Stimulated activated CD8-positive, alpha-beta memory T cell treated with anti-CD3 and anti-CD28 coated beads, Interleukin-4, amount 100 ng/mL, for 4 hours (primary cell): ENCODE measurements around the gene CENATAC.
"Not testable (repeated sequence)": the region's sequence is repeated elsewhere in the genome, so short reads cannot be mapped to it uniquely, and the experiment has no call there.

ENCODE experiments used
- DNase-seq, 2 donors: peaks; one replicate each; pipeline ENCODE4 v3.0.0-alpha.2; 2020; ENCODE audit warnings: low read depth in 2 of 2, low spot score in 1 of 2

The CENATAC gene

DNA sequence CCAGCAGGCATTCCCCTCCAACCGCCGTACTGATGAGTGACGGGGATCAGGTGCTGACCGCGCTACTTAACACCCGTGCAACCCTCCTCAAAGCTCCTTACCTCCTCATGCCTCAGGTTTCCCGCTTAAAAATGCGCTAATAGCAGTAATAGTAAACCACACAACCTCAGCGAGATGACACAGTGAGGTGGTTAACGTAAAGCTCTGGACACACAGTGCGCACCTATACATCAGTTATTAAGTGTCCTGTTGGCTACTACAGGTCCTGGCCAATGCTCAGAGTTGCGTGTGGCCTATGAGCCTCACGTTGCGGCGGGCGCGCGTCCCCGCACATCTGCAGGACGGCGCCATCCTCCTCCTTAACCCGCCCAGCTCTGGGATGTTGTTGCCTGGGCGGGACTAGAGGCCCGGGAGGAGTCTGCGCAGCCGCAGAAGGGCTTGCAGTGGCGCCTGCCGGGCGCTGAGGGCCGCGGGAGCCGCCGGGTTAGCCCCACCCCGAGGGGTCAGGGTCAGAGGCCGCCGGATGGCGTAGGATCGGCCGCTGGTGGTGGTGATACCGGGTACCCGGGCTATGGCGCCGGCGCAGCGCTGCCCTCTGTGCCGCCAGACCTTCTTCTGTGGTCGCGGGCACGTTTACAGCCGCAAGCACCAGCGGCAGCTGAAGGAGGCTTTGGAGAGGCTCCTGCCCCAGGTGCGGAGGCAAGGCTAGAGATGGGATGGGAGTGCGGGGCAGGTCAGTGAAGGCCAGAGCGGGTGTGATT lies at the start of gene CENATAC:
Gene CENATAC, plus strand, starts transcription at position 512 of the 761 bp plus-strand sequence. Its CDS starts 60 bp downstream, at position 572.
- DNase-seq = peak; percentile 87 to 89

DNA sequence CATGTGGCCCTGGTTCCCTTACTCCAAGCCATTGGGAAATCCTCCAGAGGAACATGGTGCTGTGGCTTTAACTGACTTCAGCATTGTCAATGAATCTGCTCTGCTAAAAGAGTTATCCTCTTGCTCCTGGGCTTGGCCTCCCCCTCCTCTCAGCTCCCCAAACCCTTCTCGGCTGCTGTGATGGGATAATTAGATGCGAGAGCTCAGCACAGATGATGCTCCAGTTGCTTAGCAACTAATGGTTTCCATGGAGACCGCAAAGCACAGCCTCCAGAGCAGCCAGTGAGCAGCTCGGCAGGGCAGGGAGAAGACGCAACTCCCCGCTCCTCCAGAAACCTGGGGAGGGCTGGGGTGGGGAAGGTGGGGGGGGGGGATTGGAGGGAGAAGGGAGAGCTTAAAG lies 44.7 kb upstream of the CENATAC start:
- DNase-seq = no peak

DNA sequence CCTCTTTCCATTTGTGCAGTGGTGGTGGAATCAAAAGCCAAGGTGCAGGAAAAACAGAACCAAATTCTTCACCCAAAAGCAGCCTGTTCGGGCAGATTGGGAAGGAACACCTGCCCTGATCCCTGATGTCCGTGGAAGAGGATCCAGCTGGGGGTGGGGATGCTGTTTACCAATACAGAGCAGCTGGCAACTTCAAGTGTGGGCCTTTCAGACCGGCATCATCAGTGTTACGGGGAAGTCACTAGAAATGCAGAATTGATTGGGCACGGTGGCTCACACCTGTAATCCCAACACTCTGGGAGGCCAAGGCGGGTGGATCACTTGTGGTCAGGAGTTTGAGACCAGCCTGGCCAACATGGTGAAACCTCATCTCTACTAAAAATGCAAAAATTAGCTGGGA lies 44.0 kb upstream of the CENATAC start:
- not testable (repeated sequence) for DNase-seq

- DNase-seq = peak; percentile 62 to 83
Measured at GRCh38 chr11:118956094-118956846, 41.7 kb upstream of the CENATAC start, which contains the start of gene UPK2. Gene UPK2, plus strand, starts transcription at chr11:118956298. Its CDS starts 53 bp downstream, at chr11:118956351.

- DNase-seq = no peak
Measured at GRCh38 chr11:118956847-118957469, 41.0 kb upstream of the CENATAC start.

- no peak for DNase-seq
Measured at GRCh38 chr11:118957549-118957948, 40.4 kb upstream of the CENATAC start.

- no peak for DNase-seq
Measured at GRCh38 chr11:118957968-118958367, 40.0 kb upstream of the CENATAC start.

DNA sequence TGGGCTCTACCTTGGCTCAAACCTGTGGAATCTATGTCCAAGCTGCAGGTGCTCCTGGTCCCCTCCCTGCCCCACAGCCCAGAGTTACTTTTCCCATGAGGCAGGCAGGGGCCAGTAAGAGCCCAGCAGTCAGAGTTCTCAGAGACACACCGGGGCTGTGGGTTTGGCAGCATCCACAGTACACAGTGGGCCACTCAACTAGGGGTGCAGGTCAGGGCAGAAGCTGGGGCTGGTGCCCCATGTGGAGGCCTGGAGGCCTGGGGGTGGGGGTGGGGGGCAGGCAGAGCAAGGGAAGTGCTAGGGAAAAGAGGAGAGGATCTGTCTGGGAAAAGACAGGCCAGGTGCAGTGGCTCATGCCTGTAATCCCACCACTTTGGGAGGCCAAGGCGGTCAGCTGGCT lies 39.4 kb upstream of the CENATAC start:
- DNase-seq = no peak

DNA sequence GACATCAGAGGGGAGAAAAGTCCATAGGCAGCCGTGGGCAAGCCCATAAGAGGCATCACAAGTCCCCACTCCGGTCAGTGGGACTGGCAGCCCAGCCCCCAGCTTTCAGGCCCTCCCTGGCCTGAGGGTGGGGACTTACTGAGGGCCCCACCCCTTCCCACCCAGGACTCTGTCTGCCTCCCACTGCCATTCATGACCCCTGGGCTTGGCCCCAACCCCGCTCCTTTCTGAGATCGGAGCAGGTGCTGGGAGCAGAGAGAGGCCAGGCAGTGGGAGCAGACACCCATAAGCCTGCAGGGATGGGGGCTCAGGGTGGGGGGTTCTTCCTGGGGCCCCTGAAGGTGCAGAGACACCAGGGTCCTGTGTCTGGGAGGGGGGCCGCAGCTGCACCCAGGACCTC lies 36.7 kb upstream of the CENATAC start:
- no peak for DNase-seq

DNA sequence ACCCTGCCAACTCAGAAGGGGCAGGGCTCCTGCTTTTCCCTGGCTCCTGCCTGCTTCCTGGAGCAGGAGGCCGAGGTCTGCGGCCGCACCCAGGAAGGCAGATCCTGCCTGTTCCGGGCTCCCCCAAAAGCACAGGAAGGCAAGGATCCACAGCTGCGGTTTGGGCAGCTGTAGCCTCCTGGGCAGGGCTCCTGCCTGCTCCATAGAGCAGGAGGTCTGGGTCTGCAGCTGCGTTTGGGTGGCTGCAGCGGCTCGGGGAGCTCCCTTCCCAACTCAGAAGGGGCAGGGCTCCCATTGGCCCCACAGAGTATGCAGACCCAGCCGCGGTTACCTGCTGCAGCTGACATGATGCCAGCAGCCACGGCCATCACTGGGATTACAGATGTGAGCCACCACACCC lies 36.3 kb upstream of the CENATAC start:
- DNase-seq = no peak

- not testable (repeated sequence) for DNase-seq
Measured at GRCh38 chr11:118969508-118969907, 28.4 kb upstream of the CENATAC start.

DNA sequence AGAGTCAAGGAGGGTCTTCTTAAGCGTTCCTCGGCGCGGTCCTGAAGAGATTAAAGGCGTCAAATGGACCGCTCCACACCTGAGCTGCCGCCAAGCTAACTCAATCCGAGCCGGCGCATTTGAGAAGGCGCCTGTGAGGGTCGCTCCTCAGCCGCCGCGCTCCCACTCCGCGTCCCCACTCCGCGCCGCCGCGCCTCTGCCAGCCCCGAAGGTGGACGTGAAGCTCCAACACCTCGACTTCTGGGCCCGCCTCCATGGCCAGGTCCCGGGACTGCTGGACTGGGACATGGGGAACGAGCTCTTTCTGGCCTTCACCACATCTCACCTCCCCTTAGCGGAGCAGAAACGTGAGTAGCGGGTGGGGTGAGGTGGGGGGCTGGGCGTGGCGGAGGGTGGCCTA lies 26.3 kb upstream of the CENATAC start, which contains the start of gene FOXR1:
Gene FOXR1, plus strand, starts transcription at position 116 of the 400 bp plus-strand sequence. Its CDS starts 171 bp downstream, at position 287.
- no peak for DNase-seq

- no peak for DNase-seq
Measured at GRCh38 chr11:118973985-118974384, 24.0 kb upstream of the CENATAC start.

- DNase-seq = no peak
Measured at GRCh38 chr11:118975771-118976709, 21.9 kb upstream of the CENATAC start.

DNA sequence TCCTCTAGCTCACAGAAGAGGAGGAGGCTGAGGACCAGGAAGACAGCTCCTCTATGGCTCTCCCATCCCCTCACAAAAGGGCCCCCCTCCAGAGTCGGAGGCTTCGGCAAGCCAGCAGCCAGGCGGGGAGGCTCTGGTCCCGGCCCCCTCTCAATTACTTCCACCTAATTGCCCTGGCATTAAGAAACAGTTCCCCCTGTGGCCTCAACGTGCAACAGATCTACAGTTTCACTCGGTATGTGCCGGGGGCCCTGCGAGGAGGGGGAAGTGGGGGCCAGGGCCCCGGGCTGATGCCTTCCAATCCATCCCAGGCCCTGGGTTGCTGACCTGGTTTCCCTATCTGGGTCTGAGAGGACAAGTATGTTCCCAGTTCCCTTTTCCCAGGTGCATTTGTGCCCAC lies 18.5 kb upstream of the CENATAC start:
- DNase-seq = no peak

DNA sequence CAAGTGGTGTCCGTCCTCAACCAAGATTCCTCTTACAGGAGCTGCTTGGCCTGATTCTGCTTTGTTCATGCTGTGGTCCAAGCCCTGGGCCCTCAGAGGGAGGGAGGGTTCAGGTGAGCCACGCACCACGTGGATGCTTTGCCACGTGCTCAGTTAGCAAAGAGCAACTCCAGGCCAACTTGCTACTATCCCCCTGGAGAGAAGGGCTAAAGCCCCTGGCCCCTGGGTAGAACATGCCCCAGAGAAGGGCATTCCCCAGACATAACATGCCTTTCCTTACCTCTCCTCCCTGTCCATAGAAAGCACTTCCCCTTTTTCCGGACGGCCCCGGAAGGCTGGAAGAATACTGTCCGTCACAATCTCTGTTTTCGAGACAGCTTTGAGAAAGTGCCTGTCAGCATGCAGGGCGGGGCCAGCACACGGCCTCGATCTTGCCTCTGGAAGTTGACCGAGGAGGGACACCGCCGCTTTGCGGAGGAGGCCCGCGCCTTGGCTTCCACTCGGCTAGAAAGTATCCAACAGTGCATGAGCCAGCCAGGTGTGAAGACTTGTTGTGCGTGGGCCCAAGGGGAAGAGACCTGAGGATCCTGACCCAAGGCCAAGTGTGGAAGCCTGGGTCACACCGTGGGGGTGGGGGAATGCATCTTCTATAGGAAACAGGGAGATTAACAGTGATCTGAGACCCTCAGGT lies 17.6 kb upstream of the CENATAC start:
- no peak for DNase-seq

GRCh38 chr11:118984337-118984736 lies 13.6 kb upstream of the CENATAC start:
- not testable (repeated sequence) for DNase-seq

GRCh38 chr11:118984825-118985224 lies 13.1 kb upstream of the CENATAC start:
- DNase-seq = no peak

GRCh38 chr11:118988280-118988679 lies 9.7 kb upstream of the CENATAC start:
- no peak for DNase-seq

DNA sequence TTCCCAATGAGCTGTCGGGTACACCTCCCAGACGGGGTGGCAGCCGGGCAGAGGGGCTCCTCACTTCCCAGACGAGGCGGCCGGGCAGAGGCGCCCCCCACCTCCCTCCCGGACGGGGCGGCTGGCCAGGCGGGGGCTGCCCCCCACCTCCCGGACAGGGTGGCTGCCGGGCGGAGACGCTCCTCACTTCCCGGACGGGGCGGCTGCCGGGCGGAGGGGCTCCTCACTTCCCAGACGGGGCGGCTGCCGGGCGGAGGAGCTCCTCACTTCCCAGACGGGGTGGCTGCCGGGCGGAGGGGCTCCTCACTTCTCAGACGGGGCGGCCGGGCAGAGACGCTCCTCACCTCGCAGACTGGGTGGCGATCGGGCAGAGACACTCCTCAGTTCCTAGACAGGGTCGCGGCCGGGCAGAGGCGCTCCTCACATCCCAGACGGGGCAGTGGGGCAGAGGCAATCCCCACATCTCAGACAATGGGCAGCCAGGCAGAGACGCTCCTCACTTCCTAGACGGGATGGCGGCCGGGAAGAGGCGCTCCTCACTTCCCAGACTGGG lies 6.4 kb upstream of the CENATAC start:
- not testable (repeated sequence) for DNase-seq
